ENCODE results near the gene INS.
"Not testable (repeated sequence)": the region's sequence is repeated elsewhere in the genome, so short reads cannot be mapped to it uniquely, and the experiment has no call there.

Gene INS

DNA sequence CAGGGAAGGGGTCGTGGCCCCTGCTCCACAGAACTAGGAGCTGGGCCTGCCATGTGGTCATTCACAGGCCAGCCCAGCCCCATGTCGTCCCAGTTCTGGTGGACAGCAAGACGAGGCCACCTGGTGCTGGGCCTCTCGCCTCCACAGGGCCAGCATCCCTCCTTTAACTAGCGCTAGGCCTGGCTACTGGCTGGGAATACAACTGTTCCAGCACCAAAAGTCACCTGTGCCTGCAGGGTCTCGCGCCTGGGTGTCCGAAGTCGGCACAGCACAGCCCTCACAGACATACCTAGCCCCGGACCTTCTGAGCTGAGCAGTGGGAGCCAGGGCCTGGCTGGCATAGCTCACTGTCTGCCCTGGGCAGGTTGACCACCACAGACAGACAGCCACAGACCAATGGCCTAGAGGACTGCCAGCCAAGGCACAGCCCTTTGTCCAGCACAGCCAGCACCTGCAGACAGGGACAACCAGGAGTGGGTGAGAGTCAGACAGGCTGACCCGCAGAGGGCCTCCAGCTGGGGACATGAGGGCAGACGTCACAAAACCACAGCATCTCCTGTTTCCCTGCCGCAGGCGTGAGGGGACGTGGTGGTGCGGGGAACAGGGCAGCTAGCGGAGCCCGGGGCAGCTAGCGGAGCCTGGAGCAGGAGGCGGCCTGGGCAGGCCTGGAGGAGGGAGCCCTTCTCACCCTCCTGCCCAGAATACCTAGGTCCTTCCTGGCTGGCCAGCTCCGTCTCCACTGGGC is 37.8 kb upstream of the INS start:
- no peak for DNase-seq

DNA sequence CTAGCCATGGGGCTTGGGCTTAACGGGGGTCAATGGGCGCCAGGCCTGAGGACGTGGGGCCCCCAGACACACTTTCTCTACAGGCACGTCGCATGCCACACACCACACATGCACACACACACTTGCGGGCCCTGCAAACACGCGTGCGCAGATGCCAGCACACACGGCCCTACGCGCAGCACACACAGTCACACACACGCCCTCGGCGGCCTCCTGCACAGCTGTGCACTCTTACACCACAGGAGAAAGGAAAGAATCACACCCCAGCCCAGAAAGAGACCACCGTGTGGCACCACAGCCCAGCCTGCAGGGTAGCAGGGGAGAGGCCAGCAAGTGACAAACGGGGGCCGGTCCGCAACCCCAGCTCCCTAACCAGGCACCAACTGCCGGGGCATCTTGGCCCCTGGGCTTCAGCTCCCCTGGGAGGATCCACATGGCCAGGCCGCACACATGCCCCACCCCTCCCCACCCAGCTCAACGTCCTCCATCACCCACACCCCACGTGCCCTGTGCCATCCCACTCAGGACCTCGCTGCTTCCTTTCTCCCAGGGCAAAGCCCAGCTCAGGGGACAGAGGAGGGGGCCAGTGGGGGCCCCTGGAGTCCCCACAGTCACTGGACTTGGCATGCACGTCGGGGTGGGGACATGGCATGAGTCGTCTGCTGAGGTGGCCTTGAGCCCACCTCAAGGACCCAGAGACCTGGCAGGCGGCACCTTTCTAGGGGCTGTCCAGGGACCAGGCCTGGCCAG is 36.9 kb upstream of the INS start:
- no peak for DNase-seq

DNA sequence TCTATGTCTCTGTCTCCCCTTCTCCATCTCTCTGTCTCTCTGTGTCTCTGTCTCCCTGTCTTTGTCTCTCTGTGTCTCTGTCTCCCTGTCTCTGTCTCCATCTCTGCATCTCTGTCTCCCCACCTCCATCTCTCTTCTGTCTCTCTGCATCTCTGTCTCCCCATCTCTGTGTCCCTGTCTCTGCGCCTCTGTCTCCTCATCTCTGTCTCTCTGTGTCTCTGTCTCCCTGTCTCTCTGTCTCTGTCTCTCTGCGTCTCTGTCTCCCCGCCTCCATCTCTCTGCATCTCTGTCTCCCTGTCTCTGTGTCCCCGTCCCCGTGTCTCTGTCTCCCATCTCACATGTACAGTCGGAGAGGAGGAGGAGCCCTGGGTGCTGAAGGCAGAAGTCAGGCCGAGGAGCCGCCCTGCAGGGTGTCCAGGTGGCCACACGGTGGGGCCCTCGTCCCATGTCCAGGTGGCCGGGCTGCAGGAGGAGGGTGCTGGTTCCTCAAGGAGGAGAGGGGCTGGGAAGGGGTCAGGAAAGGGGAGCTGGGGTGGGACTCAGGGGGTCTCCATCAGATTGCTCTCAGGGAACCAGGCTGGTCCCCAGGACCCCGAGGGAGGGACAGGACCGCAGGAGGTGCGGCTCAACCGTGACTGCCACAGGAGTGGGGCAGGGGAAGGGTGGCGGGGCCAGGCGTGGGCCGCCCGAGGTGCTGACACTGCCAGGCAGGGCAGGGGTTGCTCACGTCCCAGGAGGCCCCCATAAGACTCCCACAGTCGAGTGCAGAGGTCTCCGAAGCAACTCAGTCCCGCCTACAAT is 36.2 kb upstream of the INS start:
- peak; percentile 32 to 64 (median 52) for DNase-seq

DNA sequence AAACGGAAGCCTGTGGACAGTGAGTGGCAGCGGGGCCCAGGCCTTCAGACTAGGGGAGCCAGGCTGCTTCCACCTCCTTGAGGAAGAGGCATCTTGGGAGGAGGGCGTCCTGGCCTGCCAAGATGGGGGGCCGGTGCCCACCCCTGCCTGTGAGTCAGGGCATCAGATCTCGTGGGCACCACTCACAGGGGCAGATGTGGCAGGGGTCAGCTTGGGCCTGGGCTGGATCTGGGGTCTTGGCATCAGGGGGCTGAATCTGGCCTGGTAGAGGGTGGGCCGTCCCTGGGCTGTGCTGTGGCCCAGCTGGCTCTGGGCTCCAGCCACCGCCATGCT is 34.7 kb upstream of the INS start:
- DNase-seq, result no peak

DNA sequence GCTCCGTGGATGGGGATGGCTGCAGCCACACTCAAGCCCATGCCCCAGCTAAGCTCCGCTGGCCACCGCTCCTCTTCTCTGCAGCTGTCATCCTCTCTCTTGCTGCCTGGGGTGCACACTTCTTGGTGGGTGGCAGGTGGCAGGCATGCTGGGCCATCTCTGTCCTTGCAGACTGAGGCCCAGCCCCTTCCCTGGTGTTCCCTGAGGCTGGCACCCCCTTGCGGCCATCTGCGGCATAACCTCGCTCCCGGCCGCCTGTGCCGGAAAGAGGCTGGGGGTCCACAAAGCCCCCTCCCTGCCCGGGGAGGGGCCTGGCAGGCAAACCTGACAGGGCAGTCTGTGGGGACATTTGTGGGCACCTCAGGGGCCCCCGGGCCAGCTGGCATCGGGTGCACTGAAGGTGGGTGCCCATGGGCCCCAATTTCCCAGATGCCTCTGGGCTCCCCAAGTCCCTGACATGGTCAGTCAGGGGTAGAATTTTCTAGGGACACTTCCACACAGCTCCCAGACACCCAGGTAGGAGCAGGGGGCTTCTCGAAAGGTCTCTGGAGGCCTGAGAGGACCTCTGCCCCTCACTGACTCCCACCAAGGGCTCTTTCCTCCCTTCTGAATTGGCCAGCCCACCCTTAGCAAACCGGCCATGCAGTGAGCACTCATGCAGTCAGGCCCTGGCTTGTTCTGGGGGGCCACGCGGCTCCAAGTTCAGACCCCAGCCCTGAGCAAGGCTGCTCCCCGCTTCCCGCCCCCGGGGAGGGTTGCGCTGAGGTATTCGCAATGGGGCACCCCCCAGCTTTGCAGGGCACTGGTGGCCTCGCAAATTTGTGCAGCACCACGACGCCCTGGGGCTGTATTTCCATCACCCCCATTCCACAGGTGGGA is 34.1 kb upstream of the INS start:
- peak in 3 of 5 donors; percentile 20 to 24 (median 20) for DNase-seq

DNA sequence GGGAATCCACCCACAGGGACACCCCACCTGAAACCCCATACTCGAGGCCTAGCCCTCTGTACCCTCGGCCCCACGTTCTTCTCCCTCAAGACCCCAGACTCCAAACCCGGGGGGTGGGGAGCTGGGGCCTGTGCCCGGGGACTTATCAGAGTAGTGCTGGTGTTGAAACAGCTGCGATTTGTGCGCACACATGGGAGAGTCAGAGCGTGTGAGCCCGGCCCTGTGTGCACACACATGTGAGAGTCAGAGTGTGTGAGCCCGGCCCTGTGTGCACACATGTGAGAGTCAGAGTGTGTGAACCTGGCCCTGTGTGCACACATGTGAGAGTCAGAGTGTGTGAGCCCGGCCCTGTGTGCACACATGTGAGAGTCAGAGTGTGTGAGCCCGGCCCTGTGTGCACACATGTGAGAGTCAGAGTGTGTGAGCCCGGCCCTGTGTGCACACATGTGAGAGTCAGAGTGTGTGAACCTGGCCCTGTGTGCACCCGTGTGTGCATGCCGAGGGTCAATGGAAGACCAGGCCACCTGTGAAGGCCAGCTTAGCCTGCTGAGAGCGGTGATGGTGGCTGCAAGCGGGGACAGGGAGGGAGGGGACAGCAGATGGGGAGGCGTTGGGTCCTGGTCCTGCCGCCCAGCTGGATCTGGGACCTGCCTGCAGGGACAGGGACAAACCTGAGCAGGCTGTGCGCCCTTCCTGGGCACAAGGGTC is 33.0 kb upstream of the INS start:
- not testable (repeated sequence) for DNase-seq

DNA sequence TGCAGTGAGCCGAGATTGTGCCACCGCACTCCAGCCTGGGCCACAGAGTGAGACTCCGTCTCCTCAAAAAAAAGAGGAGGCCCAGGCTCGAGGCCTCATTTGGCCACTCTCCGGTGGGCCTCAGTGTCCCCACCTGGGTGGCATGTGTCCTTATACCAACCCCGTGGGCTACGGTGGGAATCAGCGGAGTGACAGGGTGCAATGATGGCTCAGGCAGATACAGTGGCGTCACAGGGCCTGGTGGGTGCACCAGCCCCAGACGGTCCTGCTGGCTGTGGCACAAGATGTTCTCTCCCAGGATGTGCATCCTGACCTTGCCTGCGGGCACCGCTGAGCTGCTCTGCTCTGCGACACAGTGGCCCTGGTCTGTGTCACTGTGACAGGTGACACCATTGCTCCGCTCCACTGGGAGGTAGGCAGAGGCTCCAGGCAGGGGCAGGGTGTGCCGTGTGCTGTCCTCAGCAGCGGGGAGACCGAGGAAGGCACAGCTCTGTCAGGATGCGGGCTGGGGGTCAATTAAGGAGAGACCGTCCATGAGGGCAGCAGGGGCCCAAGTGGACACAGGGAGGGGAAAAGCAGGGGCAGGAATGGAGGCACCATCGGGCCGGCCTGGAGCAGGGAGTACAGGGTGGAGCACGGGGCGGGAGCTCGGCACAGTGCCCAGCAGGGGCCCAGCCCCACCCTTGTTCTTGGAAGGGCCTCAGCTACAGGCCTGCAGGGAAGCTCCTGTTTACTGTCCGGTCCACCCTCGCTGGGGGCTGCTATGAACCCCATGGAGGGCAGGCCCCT is 32.3 kb upstream of the INS start:
- no peak for DNase-seq

DNA sequence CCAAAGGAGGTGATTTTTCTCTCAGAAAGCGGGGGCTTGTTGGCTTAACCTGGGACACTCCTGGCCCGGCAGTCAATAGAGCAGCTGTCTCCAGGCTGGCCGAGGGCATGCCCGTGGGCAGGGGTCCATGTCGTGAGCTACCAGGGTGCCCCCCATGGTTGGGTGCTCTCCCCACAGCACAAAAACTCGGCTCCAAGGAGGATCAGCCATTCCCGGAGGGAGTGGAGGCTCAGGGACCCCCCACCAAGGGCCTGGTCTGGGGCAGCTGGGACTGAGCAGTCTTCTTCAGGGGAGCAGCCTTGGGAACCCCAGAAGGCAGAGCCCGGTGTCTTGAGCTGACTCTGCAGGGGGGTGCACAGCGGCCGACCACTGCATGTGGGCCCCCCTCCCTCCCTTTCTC is 31.4 kb upstream of the INS start:
- no peak for DNase-seq

DNA sequence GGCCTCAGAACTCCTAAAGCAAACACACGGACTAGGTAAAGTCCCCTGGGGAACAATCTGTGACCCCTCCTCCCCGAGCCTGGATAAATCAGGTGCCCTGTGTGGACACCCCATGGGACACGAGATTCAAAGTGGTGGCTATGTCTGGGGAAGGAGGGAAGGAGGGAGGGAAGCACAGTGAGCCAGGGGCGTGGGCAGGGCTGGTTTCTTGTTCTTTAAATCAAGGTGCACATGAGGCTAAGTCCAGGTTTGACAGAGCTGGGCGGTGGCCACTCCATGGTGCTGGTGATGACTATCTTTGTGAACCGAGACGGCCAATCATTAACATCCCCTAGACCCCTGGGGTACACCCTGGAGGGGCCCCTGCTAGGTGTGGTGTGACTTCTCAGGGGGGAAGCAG is 30.9 kb upstream of the INS start:
- no peak for DNase-seq

DNA sequence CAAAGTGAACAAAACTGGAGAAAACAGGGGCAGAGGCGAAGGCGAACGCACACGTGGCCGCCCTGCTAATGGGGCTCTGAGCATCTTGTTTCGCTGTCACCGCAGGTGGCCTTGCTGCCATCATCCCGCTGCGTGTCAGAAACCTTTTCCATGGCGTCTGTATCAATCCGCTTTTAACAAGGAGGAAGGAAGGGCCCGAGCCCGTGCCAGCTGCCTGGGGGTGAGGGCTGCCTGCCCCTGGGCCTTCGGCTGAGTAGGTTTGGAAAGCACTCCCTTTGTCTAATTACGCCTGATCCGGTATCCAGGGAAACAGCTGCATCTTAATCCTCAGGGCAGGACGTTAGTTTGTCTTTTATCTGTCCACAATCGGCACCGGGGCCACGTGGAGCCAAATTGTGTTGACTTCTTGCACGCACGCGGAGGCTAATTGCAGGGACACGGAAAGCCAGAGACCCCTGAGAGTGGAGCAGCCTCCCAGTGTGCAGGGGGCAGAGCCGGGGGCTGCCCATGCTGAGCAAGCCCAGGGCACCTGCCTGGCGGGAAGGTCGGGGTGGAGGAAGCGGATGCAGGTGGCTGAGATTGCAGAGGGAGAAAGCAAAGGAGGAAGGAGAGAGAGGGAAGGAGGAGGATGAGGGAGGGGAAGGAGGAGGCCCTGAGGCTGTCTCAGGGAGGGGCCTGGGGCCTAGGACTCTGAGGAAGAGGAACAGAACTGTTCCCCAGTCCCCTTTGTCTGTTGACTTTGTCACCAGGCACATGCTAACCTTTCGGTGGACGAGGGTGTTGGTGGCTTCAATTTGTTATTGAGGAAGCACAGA is 29.9 kb upstream of the INS start:
- DNase-seq, result no peak

DNA sequence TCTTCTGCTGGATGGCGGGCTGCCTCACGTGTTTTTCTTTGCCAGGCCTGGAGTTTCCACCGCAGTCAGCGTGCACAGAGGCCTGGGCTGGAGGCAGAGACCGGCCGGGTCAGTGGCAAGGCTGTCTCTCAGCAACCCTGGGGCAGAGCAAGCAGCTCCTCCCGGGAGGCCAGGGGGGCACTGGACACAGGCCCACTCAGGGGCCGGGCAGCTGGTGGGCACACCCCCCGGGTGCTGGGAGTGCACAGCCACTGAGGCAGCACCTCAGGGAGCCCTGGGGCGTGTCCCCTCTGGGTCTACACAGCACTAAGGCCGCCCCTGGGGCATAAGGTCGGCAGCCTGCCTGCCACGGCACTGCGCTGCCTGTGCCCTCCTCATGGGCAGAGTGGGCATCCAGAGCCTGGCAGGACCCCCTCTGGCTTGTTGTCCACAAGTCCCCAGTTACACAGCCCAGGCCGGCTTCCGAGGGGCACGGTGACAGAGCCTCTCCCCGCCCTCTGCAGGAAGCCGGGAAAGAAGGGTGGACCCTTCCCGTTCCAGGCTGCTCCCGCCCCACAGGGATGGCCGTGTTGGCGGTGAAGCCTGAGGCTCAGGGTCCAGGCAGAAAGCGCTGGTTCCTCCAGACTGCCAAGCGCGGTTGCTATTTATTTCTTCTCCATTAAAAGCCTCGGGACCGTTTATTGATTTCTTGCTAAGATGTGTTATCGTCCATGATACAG is 29.1 kb upstream of the INS start:
- DNase-seq, result no peak

DNA sequence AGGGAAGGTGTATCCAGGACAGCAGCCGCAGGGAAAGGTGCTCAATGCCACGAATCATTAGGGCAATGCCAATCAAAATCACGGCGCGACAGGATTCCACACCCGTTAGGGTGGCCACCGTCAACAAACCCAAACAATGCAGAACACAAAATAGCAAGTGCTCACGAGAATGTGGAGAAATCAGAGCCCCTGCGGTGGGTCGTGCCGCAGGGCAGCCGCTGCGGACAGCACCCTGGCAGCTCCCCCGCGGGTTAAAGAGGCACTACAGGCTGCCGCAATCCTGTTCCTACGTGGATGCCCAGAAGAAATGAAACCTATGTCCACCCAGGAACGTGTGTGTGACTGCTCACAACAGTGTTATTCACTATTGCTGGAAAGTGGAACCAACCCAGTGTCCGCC is 27.7 kb upstream of the INS start:
- no peak for DNase-seq

DNA sequence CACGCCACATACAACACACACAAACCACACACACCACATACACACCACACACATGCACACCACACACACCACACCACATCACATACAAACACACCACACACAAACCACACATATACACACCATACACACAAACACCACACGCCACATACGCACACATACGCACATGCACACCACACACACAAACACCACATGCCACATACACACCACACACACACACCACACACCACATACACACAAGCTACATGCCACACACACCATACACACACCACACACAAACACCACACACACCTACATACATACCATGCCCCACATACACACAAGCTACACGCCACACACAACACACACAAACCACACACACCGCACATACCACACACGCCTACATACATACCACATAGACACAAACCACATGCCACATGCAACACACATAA is 26.3 kb upstream of the INS start:
- DNase-seq, result no peak

DNA sequence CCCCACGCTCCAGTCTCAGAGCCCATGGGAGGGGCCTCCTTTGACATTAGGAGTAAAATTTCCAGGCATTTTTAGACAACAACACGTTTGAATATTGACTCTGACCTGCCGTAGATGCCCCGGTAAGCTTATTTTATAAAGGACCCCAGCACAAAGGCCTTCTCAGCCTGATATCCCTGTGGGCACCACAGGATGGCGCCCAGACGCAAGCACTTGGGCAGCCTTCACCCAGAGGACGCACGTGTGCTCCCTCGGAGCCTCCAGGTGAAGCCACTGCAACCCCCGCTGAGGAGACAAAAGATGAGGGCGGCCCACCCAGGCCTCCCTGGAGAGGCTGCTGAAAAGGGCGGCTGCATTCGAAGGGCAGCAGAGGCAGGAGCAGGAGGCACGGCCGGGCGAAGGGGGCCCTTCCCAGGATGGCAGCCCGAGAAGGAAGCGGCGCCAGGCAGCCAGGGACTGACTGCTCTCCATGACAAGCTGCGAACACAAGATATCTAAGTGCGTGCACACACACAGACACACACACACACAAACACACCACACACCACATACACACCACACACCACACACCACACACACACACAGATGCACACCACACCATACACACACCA is 25.8 kb upstream of the INS start:
- peak in 3 of 5 donors; percentile 16 to 36 (median 18) for DNase-seq

DNA sequence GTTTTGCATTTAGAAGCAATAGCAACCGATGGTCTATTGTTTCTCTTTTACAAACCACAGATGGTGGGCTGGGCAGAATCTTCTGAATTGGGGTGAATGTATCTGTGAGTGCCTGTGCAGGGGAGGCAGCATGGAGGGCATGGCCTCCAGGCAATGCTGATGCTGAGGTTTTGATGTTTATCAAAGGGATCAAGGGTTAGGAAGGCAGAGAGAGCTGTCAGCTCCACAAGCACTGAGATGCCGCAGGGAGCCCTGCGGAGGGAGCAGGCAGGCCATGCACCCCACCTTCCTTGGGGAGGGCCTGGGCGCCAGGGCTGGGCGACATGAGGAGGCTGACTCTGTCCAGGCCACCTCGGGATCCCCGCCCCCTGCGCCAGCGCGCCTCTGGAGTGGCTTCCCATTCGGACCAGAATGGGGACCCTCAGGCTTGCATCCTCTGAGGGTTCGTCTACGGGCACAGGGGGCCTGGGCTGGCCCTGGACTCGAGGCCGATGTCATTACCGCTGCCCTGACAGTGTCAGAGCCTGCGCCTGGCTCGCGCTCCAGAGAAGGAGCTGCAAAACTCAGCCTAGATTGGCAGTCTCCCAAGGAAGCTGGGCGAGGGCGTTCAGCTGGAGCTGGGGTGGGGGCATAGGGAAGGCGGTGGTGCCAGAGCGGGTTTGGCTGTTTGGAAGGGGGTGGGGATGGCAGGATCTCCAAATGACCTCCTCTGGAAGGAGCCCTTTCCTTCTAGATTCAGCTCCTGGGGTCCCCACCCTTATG is 24.5 kb upstream of the INS start:
- no peak for DNase-seq

DNA sequence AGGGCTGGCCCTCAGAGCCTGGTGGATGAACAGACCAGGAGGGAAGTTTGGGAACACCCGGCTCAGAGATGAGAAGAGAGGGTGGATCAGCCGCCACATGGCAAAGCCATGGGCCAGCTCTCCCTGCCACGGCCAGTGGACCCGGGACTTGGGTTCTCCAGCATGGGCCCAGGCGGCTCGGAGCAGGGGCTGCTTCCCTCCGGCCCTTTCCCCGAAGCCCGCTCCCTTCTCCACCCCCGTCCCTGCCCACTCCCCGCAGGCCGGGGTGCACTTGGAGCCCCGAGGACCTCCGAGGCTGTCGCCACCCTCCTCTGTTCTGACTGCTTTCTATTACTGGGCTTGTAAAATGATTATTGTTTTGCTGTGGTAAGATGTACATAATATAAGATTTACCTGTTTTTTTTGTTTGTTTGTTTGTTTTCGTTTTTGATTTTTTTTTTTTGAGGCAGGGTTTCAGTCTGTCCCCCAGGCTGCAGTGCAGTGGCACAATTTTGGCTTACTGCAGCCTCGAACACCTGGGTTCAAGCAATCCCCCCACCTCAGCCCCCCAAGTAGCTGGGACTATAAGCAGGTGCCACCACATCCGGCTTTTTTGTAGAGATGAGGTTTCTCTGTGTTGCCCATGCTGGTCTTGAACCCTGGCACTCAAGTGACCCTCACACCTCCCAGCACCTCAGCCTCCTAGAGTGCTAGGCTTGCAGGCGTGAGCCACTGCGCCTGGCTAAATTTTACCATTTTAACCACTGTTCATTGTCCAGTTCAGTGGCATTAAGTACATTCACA is 21.9 kb upstream of the INS start:
- DNase-seq, result no peak

DNA sequence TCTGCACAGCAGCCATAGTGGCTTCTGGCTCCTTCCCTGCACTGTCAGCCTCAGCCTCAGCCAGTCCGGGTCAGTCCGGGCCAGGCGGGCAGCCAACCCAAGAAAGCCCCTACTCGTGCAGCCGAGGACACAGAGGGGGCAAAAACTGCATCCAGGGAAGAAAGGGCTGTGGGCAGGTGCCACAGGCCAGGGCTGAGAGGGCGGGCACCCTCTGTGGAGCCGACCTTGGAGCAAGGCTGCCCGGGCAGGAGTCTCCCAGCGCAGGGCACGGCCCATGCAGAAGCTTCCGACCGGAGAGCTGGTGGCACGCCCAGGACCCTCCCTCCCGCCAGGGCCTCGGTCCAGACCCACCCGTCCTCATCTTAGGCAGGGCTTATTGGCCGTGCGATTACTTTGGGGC is 21.1 kb upstream of the INS start:
- DNase-seq, result no peak

All from T-helper 1 cell (primary cell).